ENCODE measurements around the gene KIAA0040. TPM values are rescaled to one million over a fixed set of nuclear protein-coding genes. Genes with fewer than 3 reads are reported as not detected.

The KIAA0040 gene
- total and polyA plus RNA-seq, 9 donors, result 9.1 to 15.7 (median 14.0) TPM

GRCh38 chr1:175204330-175204729 lies 11.8 kb upstream of the KIAA0040 start:
- no peak overlapping the region for H3K4me3 ChIP-seq (ENCODE audit: low read length)
- WGBS (ENCODE audit: insufficient coverage), result 7% methylated on average over 2 of the region's 2 CpGs
- no peaks in the 10 kb centered on the region for H3K36me3 ChIP-seq (ENCODE audit: control insufficient read depth, insufficient read depth, low read length)
- peaks cover 36% of the 10 kb centered on the region for H3K4me1 ChIP-seq (ENCODE audit: control insufficient read depth, insufficient read depth, low read length)
- H3K27ac ChIP-seq (ENCODE audit: low read length), result peak overlapping the region; percentile 47
- no peaks in the 10 kb centered on the region for H3K27me3 ChIP-seq (ENCODE audit: control insufficient read depth, insufficient read depth, low read length)
- no peaks in the 10 kb centered on the region for H3K9me3 ChIP-seq (replicated peaks; ENCODE audit: control insufficient read depth, low read depth, low read length)
- peak; percentile 85 for DNase-seq

- no peak overlapping the region for H3K27ac ChIP-seq (ENCODE audit: low read length)
- DNase-seq, result no peak
- H3K4me3 ChIP-seq (ENCODE audit: low read length), result no peak overlapping the region
- H3K9me3 ChIP-seq (replicated peaks; ENCODE audit: control insufficient read depth, low read depth, low read length), result no peaks in the 10 kb centered on the region
- H3K27me3 ChIP-seq (ENCODE audit: control insufficient read depth, insufficient read depth, low read length), result no peaks in the 10 kb centered on the region
- no peaks in the 10 kb centered on the region for H3K36me3 ChIP-seq (ENCODE audit: control insufficient read depth, insufficient read depth, low read length)
- H3K4me1 ChIP-seq (ENCODE audit: control insufficient read depth, insufficient read depth, low read length), result peaks cover 32% of the 10 kb centered on the region
- 68% methylated on average over 3 of the region's 5 CpGs for WGBS (ENCODE audit: insufficient coverage)
Observed at GRCh38 chr1:175203570-175204068, 11.0 kb upstream of the KIAA0040 start.

- no peaks in the 10 kb centered on the region for H3K27me3 ChIP-seq (ENCODE audit: control insufficient read depth, insufficient read depth, low read length)
- H3K9me3 ChIP-seq (replicated peaks; ENCODE audit: control insufficient read depth, low read depth, low read length), result no peaks in the 10 kb centered on the region
- H3K4me1 ChIP-seq (ENCODE audit: control insufficient read depth, insufficient read depth, low read length), result peaks cover 39% of the 10 kb centered on the region
- peak overlapping the region; percentile 97 for H3K27ac ChIP-seq (ENCODE audit: low read length)
- H3K36me3 ChIP-seq (ENCODE audit: control insufficient read depth, insufficient read depth, low read length), result no peaks in the 10 kb centered on the region
- peak; percentile 96 for DNase-seq
- H3K4me3 ChIP-seq (ENCODE audit: low read length), result no peak overlapping the region
- no CpG with 5 or more reads among the region's 7 CpGs for whole genome bisulfite sequencing (ENCODE audit: insufficient coverage)
Observed at GRCh38 chr1:175200678-175201521, 8.3 kb upstream of the KIAA0040 start.

- H3K9me3 ChIP-seq (replicated peaks; ENCODE audit: control insufficient read depth, low read depth, low read length), result no peaks in the 10 kb centered on the region
- no peak overlapping the region for H3K4me3 ChIP-seq (ENCODE audit: low read length)
- no peak overlapping the region for H3K27ac ChIP-seq (ENCODE audit: low read length)
- H3K27me3 ChIP-seq (ENCODE audit: control insufficient read depth, insufficient read depth, low read length), result peaks cover under 1% of the 10 kb centered on the region
- no peaks in the 10 kb centered on the region for H3K36me3 ChIP-seq (ENCODE audit: control insufficient read depth, insufficient read depth, low read length)
- H3K4me1 ChIP-seq (ENCODE audit: control insufficient read depth, insufficient read depth, low read length), result peaks cover 33% of the 10 kb centered on the region
- peak; percentile 65 for DNase-seq
Observed at GRCh38 chr1:175198332-175198731, 5.8 kb upstream of the KIAA0040 start.

- no peak for DNase-seq
- H3K27ac ChIP-seq (ENCODE audit: low read length), result peak overlapping the region; percentile 59
- H3K4me1 ChIP-seq (ENCODE audit: control insufficient read depth, insufficient read depth, low read length), result peaks cover 36% of the 10 kb centered on the region
Observed at GRCh38 chr1:175197531-175197930, 5.0 kb upstream of the KIAA0040 start.

GRCh38 chr1:175195798-175196197 lies 3.2 kb upstream of the KIAA0040 start:
- 73% methylated on average over 2 of the region's 3 CpGs for WGBS (ENCODE audit: insufficient coverage)
- Histone ChIP-seq H3K27ac (ENCODE audit: low read length) (no peak overlapping the region), H3K4me1 (ENCODE audit: control insufficient read depth, insufficient read depth, low read length) (peaks cover 37% of the 10 kb centered on the region)

More at GRCh38 chr1:175197531-175197930, 5.0 kb upstream of the KIAA0040 start:
- H3K9me3 ChIP-seq (replicated peaks; ENCODE audit: control insufficient read depth, low read depth, low read length), result no peaks in the 10 kb centered on the region
- no peak overlapping the region for H3K4me3 ChIP-seq (ENCODE audit: low read length)
- peaks cover 2% of the 10 kb centered on the region for H3K27me3 ChIP-seq (ENCODE audit: control insufficient read depth, insufficient read depth, low read length)
- no peaks in the 10 kb centered on the region for H3K36me3 ChIP-seq (ENCODE audit: control insufficient read depth, insufficient read depth, low read length)
- WGBS (ENCODE audit: insufficient coverage), result 100% methylated on average over 1 of the region's 2 CpGs

GRCh38 chr1:175195281-175195680 lies 2.7 kb upstream of the KIAA0040 start:
- no peak overlapping the region for H3K27ac ChIP-seq (ENCODE audit: low read length)
- DNase-seq, result no peak
- no peaks in the 10 kb centered on the region for H3K9me3 ChIP-seq (replicated peaks; ENCODE audit: control insufficient read depth, low read depth, low read length)
- H3K4me3 ChIP-seq (ENCODE audit: low read length), result no peak overlapping the region
- H3K36me3 ChIP-seq (ENCODE audit: control insufficient read depth, insufficient read depth, low read length), result no peaks in the 10 kb centered on the region
- WGBS (ENCODE audit: insufficient coverage), result 0% methylated on average over 1 of the region's 1 CpG
- H3K4me1 ChIP-seq (ENCODE audit: control insufficient read depth, insufficient read depth, low read length), result peaks cover 35% of the 10 kb centered on the region
- peaks cover 7% of the 10 kb centered on the region for H3K27me3 ChIP-seq (ENCODE audit: control insufficient read depth, insufficient read depth, low read length)

More at GRCh38 chr1:175195798-175196197, 3.2 kb upstream of the KIAA0040 start:
- Histone ChIP-seq H3K36me3 (ENCODE audit: control insufficient read depth, insufficient read depth, low read length) (no peaks in the 10 kb centered on the region), H3K4me3 (ENCODE audit: low read length) (no peak overlapping the region), H3K27me3 (ENCODE audit: control insufficient read depth, insufficient read depth, low read length) (peaks cover 7% of the 10 kb centered on the region), H3K9me3 (replicated peaks; ENCODE audit: control insufficient read depth, low read depth, low read length) (no peaks in the 10 kb centered on the region)
- DNase-seq, result no peak

GRCh38 chr1:175193527-175193910 lies 943 bp upstream of the KIAA0040 start:
- Histone ChIP-seq H3K27ac (ENCODE audit: low read length) (peak overlapping the region; percentile 83), H3K27me3 (ENCODE audit: control insufficient read depth, insufficient read depth, low read length) (peaks cover 9% of the 10 kb centered on the region), H3K36me3 (ENCODE audit: control insufficient read depth, insufficient read depth, low read length) (no peaks in the 10 kb centered on the region), H3K9me3 (replicated peaks; ENCODE audit: control insufficient read depth, low read depth, low read length) (no peaks in the 10 kb centered on the region), H3K4me3 (ENCODE audit: low read length) (peak overlapping the region; percentile 49), H3K4me1 (ENCODE audit: control insufficient read depth, insufficient read depth, low read length) (peaks cover 33% of the 10 kb centered on the region)
- peak; percentile 55 for DNase-seq
- 51% methylated on average over 3 of the region's 4 CpGs for WGBS (ENCODE audit: insufficient coverage)

- H3K4me1 ChIP-seq (ENCODE audit: control insufficient read depth, insufficient read depth, low read length), result peaks cover 29% of the 10 kb centered on the region
- no peaks in the 10 kb centered on the region for H3K9me3 ChIP-seq (replicated peaks; ENCODE audit: control insufficient read depth, low read depth, low read length)
- peak; percentile 85 for DNase-seq
- H3K4me3 ChIP-seq (ENCODE audit: low read length), result peak overlapping the region; percentile 49
- H3K36me3 ChIP-seq (ENCODE audit: control insufficient read depth, insufficient read depth, low read length), result peaks cover 2% of the 10 kb centered on the region
- peaks cover 9% of the 10 kb centered on the region for H3K27me3 ChIP-seq (ENCODE audit: control insufficient read depth, insufficient read depth, low read length)
- under 1% methylated on average over 13 of the region's 17 CpGs for WGBS (ENCODE audit: insufficient coverage)
- peak overlapping the region; percentile 92 for H3K27ac ChIP-seq (ENCODE audit: low read length)
Observed at GRCh38 chr1:175192111-175192629, 406 bp downstream of the KIAA0040 start.

GRCh38 chr1:175191659-175192058 lies 917 bp downstream of the KIAA0040 start:
- DNase-seq, result peak; percentile 30
- H3K36me3 ChIP-seq (ENCODE audit: control insufficient read depth, insufficient read depth, low read length), result peaks cover 2% of the 10 kb centered on the region

More at GRCh38 chr1:175191659-175192058, 917 bp downstream of the KIAA0040 start:
- peaks cover 26% of the 10 kb centered on the region for H3K4me1 ChIP-seq (ENCODE audit: control insufficient read depth, insufficient read depth, low read length)
- peak overlapping the region; percentile 92 for H3K27ac ChIP-seq (ENCODE audit: low read length)
- peak overlapping the region; percentile 49 for H3K4me3 ChIP-seq (ENCODE audit: low read length)
- no peaks in the 10 kb centered on the region for H3K9me3 ChIP-seq (replicated peaks; ENCODE audit: control insufficient read depth, low read depth, low read length)
- no CpG with 5 or more reads among the region's 7 CpGs for WGBS (ENCODE audit: insufficient coverage)
- peaks cover 9% of the 10 kb centered on the region for H3K27me3 ChIP-seq (ENCODE audit: control insufficient read depth, insufficient read depth, low read length)
